ENCODE measurements around the gene TBC1D1.

Gene TBC1D1

GRCh38 chr4:38176165-38176564 is 285.3 kb downstream of the TBC1D1 start:
- DNase-seq (ENCODE audit: low spot score): no peak

GRCh38 chr4:38177035-38177546 is 286.2 kb downstream of the TBC1D1 start:
- no peak for DNase-seq (ENCODE audit: low spot score)

- DNase-seq (ENCODE audit: low spot score): no peak
These were observed 286.9 kb downstream of the TBC1D1 start for GRCh38 chr4:38177641-38178391.

GRCh38 chr4:38178392-38178995 is 287.6 kb downstream of the TBC1D1 start:
- no peak for DNase-seq (ENCODE audit: low spot score)

GRCh38 chr4:38179690-38180377 is 288.9 kb downstream of the TBC1D1 start:
- peak; percentile 81 for DNase-seq (ENCODE audit: low spot score)

GRCh38 chr4:38180456-38180855 is 289.6 kb downstream of the TBC1D1 start:
- no peak for DNase-seq (ENCODE audit: low spot score)

GRCh38 chr4:38181286-38181685 is 290.4 kb downstream of the TBC1D1 start:
- no peak for DNase-seq (ENCODE audit: low spot score)

GRCh38 chr4:38182334-38182998 is 291.6 kb downstream of the TBC1D1 start:
- no peak for DNase-seq (ENCODE audit: low spot score)

GRCh38 chr4:38184404-38184803 is 293.5 kb downstream of the TBC1D1 start:
- no peak for DNase-seq (ENCODE audit: low spot score)

- no peak for DNase-seq (ENCODE audit: low spot score)
These were observed 294.7 kb downstream of the TBC1D1 start for GRCh38 chr4:38185406-38186144.

GRCh38 chr4:38188136-38188535 is 297.3 kb downstream of the TBC1D1 start:
- DNase-seq (ENCODE audit: low spot score): no peak

GRCh38 chr4:38188631-38189101 is 297.8 kb downstream of the TBC1D1 start:
- no peak for DNase-seq (ENCODE audit: low spot score)
